ENCODE results near the gene OTULIN. TPM values are rescaled to one million over a fixed set of nuclear protein-coding genes. Genes with fewer than 3 reads are reported as not detected.

Gene OTULIN
- total and polyA plus RNA-seq, 7 donors, result 2.3 to 20.4 (median 12.4) TPM

DNA sequence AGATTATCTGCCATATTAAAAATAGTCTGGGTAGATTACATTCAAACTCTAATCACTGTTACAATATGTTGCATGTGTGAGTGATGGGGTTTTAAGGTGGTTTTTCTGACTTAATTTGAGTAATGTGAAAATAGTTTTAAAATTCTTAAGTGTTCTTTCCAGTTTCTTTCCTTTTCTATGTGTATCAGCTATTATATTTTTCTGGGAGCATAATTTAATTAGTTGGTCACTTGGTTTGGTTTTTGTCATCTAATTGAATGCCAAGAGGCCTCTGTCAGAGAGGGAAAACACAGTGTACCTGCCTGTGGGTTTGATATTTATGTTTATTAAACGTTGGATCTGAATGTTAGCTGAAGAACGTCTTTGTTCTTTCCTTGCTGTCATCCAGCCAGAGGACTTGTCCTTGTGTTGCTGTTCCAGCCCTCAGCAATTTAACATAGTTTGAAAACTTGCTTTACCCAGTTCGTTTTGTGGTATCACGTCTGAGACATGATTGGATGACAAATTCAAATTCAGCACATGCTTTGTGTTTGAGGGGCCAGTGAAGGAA is 19.5 kb downstream of the OTULIN start:
- peaks cover 35% of the 10 kb centered on the region for H3K4me1 ChIP-seq
- H3K36me3 ChIP-seq (ENCODE audit: insufficient read depth in 1 of 2, low read depth in 1 of 2), result peaks cover 10 to 65% of the 10 kb centered on the region in 2 donors
- WGBS, 3 donors, result 28 to 52% (median 34%) methylated on average over 4 of the region's 4 CpGs
- no peak overlapping the region for H3K4me3 ChIP-seq
- intact Hi-C loops (cut with DNase I), result loop anchor here (2.0 to 10.0 kb wide), 4 partner anchors 91 to 327 kb away; no protein-coding TSS in a partner anchor
- H3K27me3 ChIP-seq (ENCODE audit: insufficient read depth in 3 of 3, low read length in 2 of 3), result no peaks in the 10 kb centered on the region
- no peaks in the 10 kb centered on the region for H3K9me3 ChIP-seq
- peak overlapping the region; percentile 11 for H3K27ac ChIP-seq
- ATAC-seq (no peak), DNase-seq (no peak)
- TF ChIP-seq, protein P1, sequence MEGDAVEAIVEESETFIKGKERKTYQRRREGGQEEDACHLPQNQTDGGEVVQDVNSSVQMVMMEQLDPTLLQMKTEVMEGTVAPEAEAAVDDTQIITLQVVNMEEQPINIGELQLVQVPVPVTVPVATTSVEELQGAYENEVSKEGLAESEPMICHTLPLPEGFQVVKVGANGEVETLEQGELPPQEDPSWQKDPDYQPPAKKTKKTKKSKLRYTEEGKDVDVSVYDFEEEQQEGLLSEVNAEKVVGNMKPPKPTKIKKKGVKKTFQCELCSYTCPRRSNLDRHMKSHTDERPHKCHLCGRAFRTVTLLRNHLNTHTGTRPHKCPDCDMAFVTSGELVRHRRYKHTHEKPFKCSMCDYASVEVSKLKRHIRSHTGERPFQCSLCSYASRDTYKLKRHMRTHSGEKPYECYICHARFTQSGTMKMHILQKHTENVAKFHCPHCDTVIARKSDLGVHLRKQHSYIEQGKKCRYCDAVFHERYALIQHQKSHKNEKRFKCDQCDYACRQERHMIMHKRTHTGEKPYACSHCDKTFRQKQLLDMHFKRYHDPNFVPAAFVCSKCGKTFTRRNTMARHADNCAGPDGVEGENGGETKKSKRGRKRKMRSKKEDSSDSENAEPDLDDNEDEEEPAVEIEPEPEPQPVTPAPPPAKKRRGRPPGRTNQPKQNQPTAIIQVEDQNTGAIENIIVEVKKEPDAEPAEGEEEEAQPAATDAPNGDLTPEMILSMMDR (IDR thresholded peaks at IDR 0.05), result no peak

- no peaks in the 10 kb centered on the region for H3K27me3 ChIP-seq (ENCODE audit: insufficient read depth in 3 of 3, low read length in 2 of 3)
- ATAC-seq (peak; percentile 23 to 76 (median 54)), DNase-seq (no peak)
- WGBS, 3 donors, result 35 to 45% (median 40%) methylated on average over 5 of the region's 5 CpGs
- H3K9me3 ChIP-seq, result no peaks in the 10 kb centered on the region
- intact Hi-C loops (cut with DNase I), result loop anchor here (2.0 to 10.0 kb wide), 5 partner anchors 90 to 326 kb away; partner anchors contain the start of gene ANKH (in 1 of the 2)
- H3K36me3 ChIP-seq (ENCODE audit: insufficient read depth in 1 of 2, low read depth in 1 of 2), result peaks cover 8 to 71% of the 10 kb centered on the region in 2 donors
- peaks cover 29% of the 10 kb centered on the region for H3K4me1 ChIP-seq
- TF ChIP-seq, protein P1 (IDR thresholded peaks at IDR 0.05), result no peak
- peak overlapping the region; percentile 11 for H3K27ac ChIP-seq
- H3K4me3 ChIP-seq, result no peak overlapping the region
These were observed 20.2 kb downstream of the OTULIN start for GRCh38 chr5:14684757-14685156.

DNA sequence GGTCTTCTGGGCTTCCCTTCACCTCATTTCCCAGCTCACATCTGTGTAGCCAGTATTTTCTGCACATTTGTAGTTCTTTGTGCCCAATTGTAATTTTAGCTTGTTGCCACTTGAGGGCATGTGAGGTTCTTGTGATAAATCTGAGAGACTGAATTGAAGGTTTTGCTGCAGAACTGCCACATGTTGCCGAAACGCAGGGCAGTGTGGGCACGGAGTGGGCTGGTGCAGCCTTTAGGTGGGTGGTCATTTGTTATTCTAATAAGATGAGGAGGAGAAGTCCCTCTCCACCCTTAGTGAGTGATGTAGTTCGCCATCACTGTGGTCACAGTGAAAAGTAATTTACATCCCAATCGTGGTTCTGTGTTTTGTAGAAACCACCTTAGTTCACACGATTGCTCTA is 21.2 kb downstream of the OTULIN start:
- Histone ChIP-seq H3K27ac (no peak overlapping the region), H3K4me3 (no peak overlapping the region), H3K9me3 (peaks cover 8% of the 10 kb centered on the region), H3K4me1 (peaks cover 29% of the 10 kb centered on the region), H3K36me3 (ENCODE audit: insufficient read depth in 1 of 2, low read depth in 1 of 2) (peaks cover 16 to 71% of the 10 kb centered on the region in 2 donors), H3K27me3 (ENCODE audit: insufficient read depth in 3 of 3, low read length in 2 of 3) (no peaks in the 10 kb centered on the region)
- TF ChIP-seq, protein P1 (IDR thresholded peaks at IDR 0.05), result peak; percentile 68
- peak; percentile 58 to 86 (median 68) for ATAC-seq
- DNase-seq, result no peak
- 39 to 46% (median 41%) methylated on average over 6 of the region's 6 CpGs for WGBS, 3 donors
- intact Hi-C loops (cut with DNase I), result loop anchor here (2.0 to 10.0 kb wide), 6 partner anchors 89 to 325 kb away; partner anchors contain the start of gene ANKH (in 1 of the 2)

DNA sequence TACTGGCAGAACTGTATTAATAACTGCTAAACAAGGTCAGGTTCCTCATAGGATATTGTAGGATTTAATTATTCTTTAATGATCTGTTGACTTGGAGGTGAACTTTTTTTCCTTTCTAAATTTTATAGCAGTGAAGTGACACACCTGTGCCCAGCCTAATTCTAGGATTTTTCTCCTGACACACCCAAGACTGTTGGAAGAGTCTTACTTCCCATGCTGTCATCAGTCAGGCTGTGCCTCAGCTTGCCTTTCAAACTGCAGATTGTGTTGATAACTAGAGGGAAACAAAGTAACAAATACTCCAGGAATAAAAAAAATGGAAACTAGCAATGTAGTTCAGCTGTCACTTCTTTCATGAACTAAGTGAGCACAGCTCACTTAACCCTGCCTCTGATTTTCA is 22.0 kb downstream of the OTULIN start:
- DNase-seq (no peak), ATAC-seq (no peak)
- peaks cover 15 to 71% of the 10 kb centered on the region in 2 donors for H3K36me3 ChIP-seq (ENCODE audit: insufficient read depth in 1 of 2, low read depth in 1 of 2)
- H3K9me3 ChIP-seq, result peaks cover 8% of the 10 kb centered on the region
- intact Hi-C loops (cut with DNase I), result loop anchor here (2.0 to 10.0 kb wide), 4 partner anchors 88 to 316 kb away; partner anchors contain the start of gene ANKH (in 1 of the 2)
- no peak overlapping the region for H3K27ac ChIP-seq
- no peak overlapping the region for H3K4me3 ChIP-seq
- peaks cover 29% of the 10 kb centered on the region for H3K4me1 ChIP-seq
- TF ChIP-seq, protein P1 (IDR thresholded peaks at IDR 0.05), result no peak
- no peaks in the 10 kb centered on the region for H3K27me3 ChIP-seq (ENCODE audit: insufficient read depth in 3 of 3, low read length in 2 of 3)

All from psoas muscle (tissue), 8 donors.